Sigmoid colon (tissue), 7 donors: ENCODE measurements around the gene VDR. TPM values are rescaled to one million over a fixed set of nuclear protein-coding genes. Genes with fewer than 3 reads are reported as not detected.

Experiments
- DNase-seq: peaks from one replicate; pipeline ENCODE4 v3.0.0-alpha.2; 2019
- H3K27ac ChIP-seq, 4 donors: fragments of 200-600 bp; sonication (generic); one replicate each; pipeline ENCODE4 v1.5.1; 2016 to 2019; ENCODE audit warnings: mild to moderate bottlenecking in 1 of 4
- H3K27me3 ChIP-seq, 3 donors: fragments of 200-600 bp; sonication (generic); one replicate each; pipeline ENCODE4 v1.5.1; 2019; ENCODE audit warnings: mild to moderate bottlenecking in 1 of 3
- H3K36me3 ChIP-seq, 4 donors: fragments of 200-600 bp; sonication (generic); one replicate each; pipeline ENCODE4 v1.5.1; 2016 to 2019
- H3K4me1 ChIP-seq, 4 donors: fragments of 200-600 bp; sonication (generic); one replicate each; pipeline ENCODE4 v1.5.1; 2017 to 2019
- H3K4me3 ChIP-seq, 4 donors: fragments of 200-600 bp; sonication (generic); one replicate each; pipeline ENCODE4 v1.5.1; 2017 to 2019; ENCODE audit warnings: mild to moderate bottlenecking in 2 of 4, moderate library complexity in 1 of 4
- H3K9me3 ChIP-seq, 4 donors: fragments of 200-600 bp in 3 of 4; sonication (generic) in 3 of 4; one replicate each; pipeline versions ENCODE4 v1.5.1 to v1.6.1; 2013 to 2019
- EP300 ChIP-seq, 4 donors: sonication (generic); formaldehyde crosslinking; IDR thresholded peaks; one replicate each; pipeline ENCODE4 v1.6.1; 2017; ENCODE audit warnings: antibody characterized with exemption in 4 of 4
- POLR2A ChIP-seq, 2 donors: fragments of 450-650 bp; IDR thresholded peaks; one replicate each; pipeline ENCODE4 v1.6.1; 2016; ENCODE audit warnings: antibody characterized with exemption in 2 of 2, mild to moderate bottlenecking in 2 of 2, moderate library complexity in 2 of 2
- POLR2AphosphoS5 ChIP-seq, 4 donors: sonication (generic); formaldehyde crosslinking; IDR thresholded peaks; one replicate each; pipeline ENCODE4 v1.6.1; 2017; ENCODE audit warnings: antibody characterized with exemption in 4 of 4
- WGBS, 2 donors: extraction: QIAGEN DNeasy Blood & Tissue Kit; methylation state at CpG; one replicate each; pipeline ENCODE4 v1.1.7; 2013; 5-methylcytosine and 5-hydroxymethylcytosine counted together
- intact Hi-C: fragments of 100-400 bp; cut with DNase I; formaldehyde crosslinking; loops from one replicate; pipeline ENCODE4 v1.15.1; 2023
- polyA plus RNA-seq, 3 donors: library from polyadenylated mRNA; stranded (reverse); fragments of 200-250 nt; gene quantifications; one replicate each; pipeline ENCODE4 v1.2.3, GENCODE V29; 2013
- total RNA-seq, 4 donors: library from RNA; depleted of rRNA; stranded (reverse); fragments of >200 nt; gene quantifications; one replicate each; pipeline ENCODE4 v1.1.0, GENCODE V29; 2016
- TF ChIP-seq, protein P1 (sequence below), 4 experiments: fragments of 450-650 bp in 3 of 4; fragments of 200-600 bp in 1 of 4; IDR thresholded peaks; one replicate each; pipeline ENCODE4 v1.5.1; 2016 to 2019; ENCODE audit warnings: antibody characterized with exemption in 4 of 4, mild to moderate bottlenecking in 3 of 4, moderate library complexity in 2 of 4
- donor health status: healthy with polysubstance abuse.
- donor health status: Bipolar disorder and iron deficiency.
- donor health status: healthy.

VDR gene
- total and polyA plus RNA-seq, 7 donors: 0.71 to 69.1 (median 2.5) TPM

DNA sequence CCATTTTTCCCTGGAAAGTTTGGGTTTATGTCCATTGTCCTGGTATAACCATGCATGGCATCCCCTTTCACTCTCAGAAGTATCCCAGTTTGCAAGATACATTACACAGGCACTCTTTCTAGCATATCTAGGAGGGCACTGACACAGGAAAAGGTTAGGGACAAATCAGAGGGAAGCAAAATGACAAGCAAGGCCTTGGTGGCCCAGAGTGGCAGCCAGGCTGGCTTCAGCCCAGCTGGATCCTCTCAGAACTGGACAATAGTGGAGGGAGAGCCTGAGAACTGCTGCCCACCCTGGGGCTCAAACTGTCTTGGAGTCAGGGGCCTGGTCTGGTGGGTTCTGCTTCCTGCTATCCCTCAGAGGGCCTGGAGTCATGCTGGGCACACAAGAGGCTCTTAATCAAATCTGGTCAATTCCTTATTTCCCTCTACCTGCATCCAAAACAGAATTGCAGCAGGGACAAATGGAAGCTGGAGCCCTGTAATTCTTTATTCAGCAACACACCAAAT, 2.6 kb downstream of the VDR start:
- Histone ChIP-seq H3K27ac (no peak overlapping the region), H3K27me3 (no peaks in the 10 kb centered on the region), H3K9me3 (no peaks in the 10 kb centered on the region), H3K4me1 (peaks cover 0 to 30% (median 28%) of the 10 kb centered on the region in 4 donors), H3K4me3 (no peak overlapping the region), H3K36me3 (no peaks in the 10 kb centered on the region)
- intact Hi-C loops: no loop called here
- TF ChIP-seq, protein P1, sequence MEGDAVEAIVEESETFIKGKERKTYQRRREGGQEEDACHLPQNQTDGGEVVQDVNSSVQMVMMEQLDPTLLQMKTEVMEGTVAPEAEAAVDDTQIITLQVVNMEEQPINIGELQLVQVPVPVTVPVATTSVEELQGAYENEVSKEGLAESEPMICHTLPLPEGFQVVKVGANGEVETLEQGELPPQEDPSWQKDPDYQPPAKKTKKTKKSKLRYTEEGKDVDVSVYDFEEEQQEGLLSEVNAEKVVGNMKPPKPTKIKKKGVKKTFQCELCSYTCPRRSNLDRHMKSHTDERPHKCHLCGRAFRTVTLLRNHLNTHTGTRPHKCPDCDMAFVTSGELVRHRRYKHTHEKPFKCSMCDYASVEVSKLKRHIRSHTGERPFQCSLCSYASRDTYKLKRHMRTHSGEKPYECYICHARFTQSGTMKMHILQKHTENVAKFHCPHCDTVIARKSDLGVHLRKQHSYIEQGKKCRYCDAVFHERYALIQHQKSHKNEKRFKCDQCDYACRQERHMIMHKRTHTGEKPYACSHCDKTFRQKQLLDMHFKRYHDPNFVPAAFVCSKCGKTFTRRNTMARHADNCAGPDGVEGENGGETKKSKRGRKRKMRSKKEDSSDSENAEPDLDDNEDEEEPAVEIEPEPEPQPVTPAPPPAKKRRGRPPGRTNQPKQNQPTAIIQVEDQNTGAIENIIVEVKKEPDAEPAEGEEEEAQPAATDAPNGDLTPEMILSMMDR (IDR thresholded peaks at IDR 0.05): no peak
- no peak for TF ChIP-seq POLR2AphosphoS5 (IDR thresholded peaks at IDR 0.05)
- no peak for TF ChIP-seq EP300 (IDR thresholded peaks at IDR 0.05)
- peak; percentile 39 for DNase-seq

DNA sequence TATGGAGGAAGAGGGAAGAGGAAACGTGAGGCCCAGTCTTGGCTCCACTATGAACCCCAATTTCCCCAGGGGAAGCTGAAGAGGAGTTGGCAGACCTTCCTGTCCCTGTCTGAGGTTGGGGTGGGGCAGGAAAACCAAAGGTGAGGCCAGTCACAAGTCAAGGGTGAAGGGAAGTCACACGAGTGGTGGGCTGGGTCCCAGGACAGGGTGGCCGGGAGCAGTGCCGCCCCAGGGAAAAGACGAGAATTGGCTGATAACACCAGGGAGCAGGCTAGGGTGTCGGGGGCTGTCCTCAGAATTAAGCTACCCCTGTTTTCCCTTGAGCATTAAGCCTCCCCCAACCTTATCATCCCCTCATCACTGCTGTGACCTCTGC, 3.1 kb downstream of the VDR start:
- Histone ChIP-seq H3K27ac (peak overlapping the region in 1 of 4 donors; percentile 11), H3K4me3 (no peak overlapping the region), H3K36me3 (no peaks in the 10 kb centered on the region), H3K27me3 (no peaks in the 10 kb centered on the region), H3K9me3 (no peaks in the 10 kb centered on the region), H3K4me1 (peaks cover 0 to 30% (median 28%) of the 10 kb centered on the region in 4 donors)
- DNase-seq: peak; percentile 52
- TF ChIP-seq EP300 (IDR thresholded peaks at IDR 0.05): no peak
- no peak for TF ChIP-seq POLR2AphosphoS5 (IDR thresholded peaks at IDR 0.05)
- TF ChIP-seq, protein P1 (IDR thresholded peaks at IDR 0.05): no peak
- no peak for TF ChIP-seq POLR2A (IDR thresholded peaks at IDR 0.05)
- intact Hi-C loops: no loop called here
- WGBS, 2 donors: 26 to 58% methylated on average over 6 of the region's 6 CpGs

DNA sequence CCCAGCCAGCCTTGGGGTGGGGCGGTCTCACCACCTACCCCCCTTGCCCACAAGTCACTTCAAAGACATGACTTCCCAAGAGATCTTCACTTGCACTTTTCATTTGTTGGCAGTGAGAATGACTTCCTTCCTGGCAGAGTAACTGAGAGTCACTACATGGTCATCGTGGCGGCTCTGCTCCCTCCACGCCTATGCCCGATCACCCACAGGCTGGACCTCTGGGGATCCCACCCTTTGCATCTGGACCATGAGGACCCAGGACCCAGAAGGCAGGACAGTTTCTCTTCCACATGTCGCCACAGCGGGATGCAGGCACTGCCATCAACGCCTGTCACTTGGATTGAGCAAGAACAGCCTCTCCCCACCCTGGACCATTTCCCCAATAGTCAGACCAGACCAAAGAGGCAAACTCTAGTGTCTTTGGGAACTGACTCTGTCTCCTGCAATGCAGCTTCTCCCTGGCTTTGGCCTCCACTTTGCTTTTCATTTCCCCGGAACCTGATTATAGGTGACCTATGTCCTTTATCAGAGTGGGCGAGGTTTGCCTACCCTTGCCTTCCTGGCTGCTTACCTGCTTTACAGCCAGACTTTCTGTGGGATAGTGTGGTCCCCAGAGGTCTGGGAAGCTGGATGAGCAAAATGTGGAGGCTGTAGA, 3.6 kb downstream of the VDR start:
- Histone ChIP-seq H3K27me3 (no peaks in the 10 kb centered on the region), H3K9me3 (no peaks in the 10 kb centered on the region), H3K4me1 (peaks cover 0 to 30% (median 28%) of the 10 kb centered on the region in 4 donors), H3K4me3 (no peak overlapping the region), H3K36me3 (no peaks in the 10 kb centered on the region), H3K27ac (peak overlapping the region in 1 of 4 donors; percentile 11)
- WGBS, 2 donors: 18 to 66% methylated on average over 10 of the region's 10 CpGs
- DNase-seq: peak; percentile 50
- TF ChIP-seq EP300 (IDR thresholded peaks at IDR 0.05) (no peak), POLR2A (IDR thresholded peaks at IDR 0.05) (no peak), POLR2AphosphoS5 (IDR thresholded peaks at IDR 0.05) (no peak)
- TF ChIP-seq, protein P1 (IDR thresholded peaks at IDR 0.05): no peak
- intact Hi-C loops: no loop called here

DNA sequence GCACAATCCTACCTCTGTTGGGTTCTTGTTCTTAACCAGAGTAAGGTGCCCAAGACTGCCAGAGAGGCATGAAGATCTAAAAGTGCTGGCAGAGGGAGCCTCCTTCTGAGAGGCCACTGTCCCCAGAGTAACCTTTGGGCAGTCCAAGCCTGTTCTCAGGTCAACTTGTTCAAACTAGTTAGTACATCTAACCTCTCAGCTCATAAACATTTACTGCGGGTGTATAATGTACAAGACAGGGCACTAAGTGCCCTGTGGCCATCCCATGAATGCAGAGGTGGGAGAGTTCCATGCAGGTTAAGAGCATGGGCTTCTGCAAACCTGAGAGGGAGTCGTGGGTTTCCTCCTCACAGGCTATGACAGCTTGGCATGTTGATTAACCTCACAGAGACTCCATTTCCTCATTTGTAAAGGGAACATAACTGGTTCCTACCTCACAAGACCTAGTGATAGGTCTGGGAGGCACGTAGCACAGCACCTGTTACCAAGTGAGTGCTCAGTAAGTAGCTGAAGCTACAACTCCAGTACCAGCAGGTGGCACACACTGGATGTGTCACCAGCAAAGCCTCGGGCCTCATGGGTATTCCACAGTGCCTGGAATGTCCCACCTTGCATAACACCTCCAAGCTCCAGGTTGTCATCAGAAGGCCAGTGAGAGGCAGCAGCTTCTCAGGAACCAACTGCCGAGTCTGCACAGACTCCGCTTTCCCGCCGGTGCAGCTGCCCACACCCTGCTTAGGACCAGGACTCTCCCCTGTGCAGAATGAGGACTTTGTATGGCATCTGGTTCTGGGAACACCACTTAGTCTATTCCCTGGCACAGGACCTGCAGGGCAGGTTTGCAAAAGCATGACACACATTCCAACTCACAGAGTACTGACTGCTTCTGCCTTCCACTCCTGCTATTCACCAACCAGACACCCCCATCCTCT, 4.4 kb downstream of the VDR start:
- peak; percentile 41 for DNase-seq
- no peaks in the 10 kb centered on the region for H3K36me3 ChIP-seq
- no peak overlapping the region for H3K27ac ChIP-seq
- H3K4me3 ChIP-seq: no peak overlapping the region
- H3K9me3 ChIP-seq: no peaks in the 10 kb centered on the region
- peaks cover 0 to 26% (median 25%) of the 10 kb centered on the region in 4 donors for H3K4me1 ChIP-seq
- intact Hi-C loops: no loop called here
- H3K27me3 ChIP-seq: no peaks in the 10 kb centered on the region
- WGBS, 2 donors: 11 to 38% methylated on average over 8 of the region's 8 CpGs
- TF ChIP-seq POLR2A (IDR thresholded peaks at IDR 0.05): no peak
- TF ChIP-seq EP300 (IDR thresholded peaks at IDR 0.05): no peak
- TF ChIP-seq POLR2AphosphoS5 (IDR thresholded peaks at IDR 0.05): no peak
- TF ChIP-seq, protein P1 (IDR thresholded peaks at IDR 0.05): no peak
